ENCODE measurements around the gene OLFML1. TPM values are rescaled to one million over a fixed set of nuclear protein-coding genes. Genes with fewer than 3 reads are reported as not detected.

OLFML1 gene
- total RNA-seq, 1 donor from 2014 or later: 0.33 TPM

GRCh38 chr11:7533199-7534041 is 48.1 kb downstream of the OLFML1 start:
- Mint-ChIP-seq H3K27ac (ENCODE audit: unreplicated experiment) (no peak overlapping the region), H3K27me3 (ENCODE audit: unreplicated experiment) (peaks cover 13% of the 10 kb centered on the region), H3K4me1 (ENCODE audit: unreplicated experiment) (peaks cover 7% of the 10 kb centered on the region), H3K36me3 (ENCODE audit: low read depth, unreplicated experiment) (no peaks in the 10 kb centered on the region), H3K4me3 (ENCODE audit: unreplicated experiment) (no peak overlapping the region), H3K9me3 (ENCODE audit: unreplicated experiment) (no peaks in the 10 kb centered on the region)
- DNase-seq (ENCODE audit: low spot score): no peak
- TF ChIP-seq CTCF (IDR thresholded peaks at IDR 0.05; ENCODE audit: unreplicated experiment): no peak

- no peak for DNase-seq (ENCODE audit: low spot score)
- peaks cover 7% of the 10 kb centered on the region for H3K4me1 Mint-ChIP-seq (ENCODE audit: unreplicated experiment)
- H3K36me3 Mint-ChIP-seq (ENCODE audit: low read depth, unreplicated experiment): no peaks in the 10 kb centered on the region
- no peaks in the 10 kb centered on the region for H3K9me3 Mint-ChIP-seq (ENCODE audit: unreplicated experiment)
- TF ChIP-seq CTCF (IDR thresholded peaks at IDR 0.05; ENCODE audit: unreplicated experiment): no peak
- H3K27ac Mint-ChIP-seq (ENCODE audit: unreplicated experiment): no peak overlapping the region
- no peak overlapping the region for H3K4me3 Mint-ChIP-seq (ENCODE audit: unreplicated experiment)
- peaks cover 13% of the 10 kb centered on the region for H3K27me3 Mint-ChIP-seq (ENCODE audit: unreplicated experiment)
Measured at GRCh38 chr11:7534042-7534378, 48.7 kb downstream of the OLFML1 start.

GRCh38 chr11:7536100-7536499 is 50.8 kb downstream of the OLFML1 start:
- Mint-ChIP-seq H3K9me3 (ENCODE audit: unreplicated experiment) (no peaks in the 10 kb centered on the region), H3K27ac (ENCODE audit: unreplicated experiment) (no peak overlapping the region), H3K4me1 (ENCODE audit: unreplicated experiment) (peaks cover 7% of the 10 kb centered on the region), H3K36me3 (ENCODE audit: low read depth, unreplicated experiment) (no peaks in the 10 kb centered on the region), H3K27me3 (ENCODE audit: unreplicated experiment) (peaks cover 13% of the 10 kb centered on the region), H3K4me3 (ENCODE audit: unreplicated experiment) (no peak overlapping the region)
- DNase-seq (ENCODE audit: low spot score): peak; percentile 22
- no peak for TF ChIP-seq CTCF (IDR thresholded peaks at IDR 0.05; ENCODE audit: unreplicated experiment)

GRCh38 chr11:7537265-7537664 is 52.0 kb downstream of the OLFML1 start:
- Mint-ChIP-seq H3K36me3 (ENCODE audit: low read depth, unreplicated experiment) (no peaks in the 10 kb centered on the region), H3K27me3 (ENCODE audit: unreplicated experiment) (peaks cover 11% of the 10 kb centered on the region)

More at GRCh38 chr11:7537265-7537664, 52.0 kb downstream of the OLFML1 start:
- no peak for TF ChIP-seq CTCF (IDR thresholded peaks at IDR 0.05; ENCODE audit: unreplicated experiment)
- Mint-ChIP-seq H3K9me3 (ENCODE audit: unreplicated experiment) (no peaks in the 10 kb centered on the region), H3K4me1 (ENCODE audit: unreplicated experiment) (peaks cover 7% of the 10 kb centered on the region), H3K27ac (ENCODE audit: unreplicated experiment) (no peak overlapping the region), H3K4me3 (ENCODE audit: unreplicated experiment) (no peak overlapping the region)
- no peak for DNase-seq (ENCODE audit: low spot score)

Measured in endothelial cell (in vitro differentiated cells).